Activated CD8-positive, alpha-beta memory T cell treated with anti-CD3 and anti-CD28 coated beads, Interleukin-2, amount 50 U/mL, for 48 hours (primary cell): ENCODE measurements around the gene MBD5.

Experiments
- DNase-seq: peaks from one replicate; pipeline ENCODE4 v3.0.0-alpha.2; 2020

The MBD5 gene

GRCh38 chr2:148124271-148124670 is 103.4 kb downstream of the MBD5 start:
- DNase-seq, result no peak

DNA sequence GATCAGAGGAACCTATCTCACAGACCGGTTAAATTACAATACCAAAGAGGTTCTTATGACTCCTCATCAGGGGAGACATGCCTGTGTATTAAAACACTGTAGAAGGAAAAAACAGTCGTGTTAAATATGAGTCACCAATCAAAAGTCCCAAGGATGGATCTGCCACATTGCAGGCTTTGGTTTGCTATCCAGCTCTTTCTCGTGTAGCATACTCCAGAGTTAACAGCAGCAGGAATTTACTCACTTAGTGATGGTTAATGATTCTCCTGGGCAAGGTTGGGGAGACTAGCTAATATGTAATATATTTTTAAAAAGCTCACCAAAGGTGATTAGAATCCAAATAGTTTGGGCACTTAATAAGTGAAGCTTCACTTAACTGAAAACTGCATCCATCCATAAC is 109.7 kb downstream of the MBD5 start:
- DNase-seq, result no peak

GRCh38 chr2:148132412-148132811 is 111.5 kb downstream of the MBD5 start:
- DNase-seq, result no peak

- no peak for DNase-seq
These were observed 114.8 kb downstream of the MBD5 start for GRCh38 chr2:148135705-148136104.

GRCh38 chr2:148136441-148136840 is 115.5 kb downstream of the MBD5 start:
- DNase-seq, result no peak

GRCh38 chr2:148161909-148162435 is 141.1 kb downstream of the MBD5 start:
- DNase-seq, result no peak

DNA sequence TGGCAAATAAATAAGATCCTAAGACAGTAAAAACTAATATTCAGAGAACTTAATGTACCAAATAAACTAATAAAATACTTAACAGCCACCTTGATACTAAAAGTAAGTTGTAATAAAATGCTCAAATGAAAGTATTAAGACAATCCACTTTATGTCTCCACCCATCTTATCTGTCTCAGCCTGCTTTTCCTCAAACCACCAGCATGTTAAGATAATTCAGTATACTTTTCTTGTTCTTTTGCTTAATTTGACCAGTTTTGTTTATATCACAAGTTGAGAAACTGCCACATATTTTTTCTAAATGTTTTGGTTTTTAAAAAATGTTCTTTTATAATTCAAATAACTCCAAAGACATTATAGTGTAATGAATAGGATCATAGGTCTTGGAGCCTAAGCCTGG is 142.0 kb downstream of the MBD5 start:
- no peak for DNase-seq

DNA sequence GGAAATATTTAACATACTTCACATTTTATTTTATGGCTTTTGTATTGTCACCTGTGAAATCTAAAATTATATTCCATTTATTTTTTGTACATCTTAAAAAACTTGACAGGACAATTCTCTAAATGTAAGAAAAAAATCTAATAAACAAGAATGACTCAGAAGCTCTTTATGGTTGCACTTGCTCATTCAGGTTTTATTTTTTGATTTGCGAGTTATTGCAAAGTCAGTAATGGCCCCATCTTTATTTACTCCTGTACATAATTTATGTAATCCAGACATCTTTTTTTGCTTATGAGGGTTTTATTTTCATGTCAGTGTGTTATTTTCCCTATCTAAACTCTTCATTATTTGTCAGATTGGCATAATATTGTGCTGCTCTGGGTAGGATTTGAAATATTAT is 145.1 kb downstream of the MBD5 start:
- no peak for DNase-seq

DNA sequence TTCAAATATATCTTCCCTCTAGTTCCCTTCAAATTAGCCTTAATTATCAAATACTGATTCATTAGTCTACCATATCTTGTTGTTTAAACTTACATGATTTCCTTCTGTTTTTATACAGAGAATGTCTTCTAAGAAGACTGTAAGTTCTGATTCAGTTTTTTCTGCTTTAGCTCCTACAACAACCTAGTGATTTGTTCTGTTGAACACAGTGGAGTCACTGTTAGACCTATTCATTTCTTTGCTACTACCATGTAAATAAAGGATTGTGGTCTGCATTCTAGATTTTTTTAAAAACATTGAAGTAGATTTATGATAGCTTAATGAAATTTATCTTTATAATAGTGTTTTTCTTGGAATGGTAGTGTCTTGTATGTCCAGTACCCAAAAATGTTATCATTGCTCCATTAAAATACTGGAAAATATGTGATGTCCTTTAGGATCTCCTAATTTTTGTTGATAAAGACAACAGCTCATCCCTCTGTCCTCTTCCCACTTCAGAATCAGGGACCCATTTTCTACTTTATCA is 146.4 kb downstream of the MBD5 start:
- DNase-seq, result no peak

GRCh38 chr2:148167855-148168254 is 147.0 kb downstream of the MBD5 start:
- DNase-seq, result no peak

DNA sequence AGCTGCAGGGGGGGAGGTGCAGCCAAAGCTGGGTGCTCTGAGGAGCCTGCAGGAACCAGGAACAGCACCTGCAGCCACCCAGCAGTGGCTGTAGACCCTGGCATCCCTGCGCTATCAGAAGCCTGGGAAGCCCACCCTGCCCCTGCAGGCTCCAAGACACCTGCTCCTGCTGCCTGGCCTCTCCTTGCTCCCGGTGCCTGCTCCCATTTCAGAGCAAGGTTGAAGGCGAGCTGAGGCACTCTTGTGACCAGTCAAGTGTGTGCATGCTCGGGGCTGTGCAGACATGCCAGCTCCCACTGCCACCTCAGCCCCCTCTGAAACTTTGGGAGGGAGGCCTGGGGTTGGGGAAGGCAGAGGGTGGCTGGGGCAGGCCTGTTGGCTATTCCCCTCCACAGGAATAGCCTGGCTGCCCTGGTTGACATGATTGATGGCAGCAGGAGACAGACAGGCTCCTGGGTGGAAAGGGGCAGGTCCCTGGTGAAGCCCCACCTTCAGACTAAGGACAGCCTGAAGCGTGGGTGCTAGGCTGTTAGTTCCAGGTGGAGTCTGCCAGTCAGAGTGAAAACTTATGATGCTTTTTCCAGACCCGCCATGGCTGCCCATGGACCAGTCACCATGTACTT is 151.4 kb downstream of the MBD5 start:
- DNase-seq, result no peak

GRCh38 chr2:148173168-148173567 is 152.3 kb downstream of the MBD5 start:
- DNase-seq, result no peak

DNA sequence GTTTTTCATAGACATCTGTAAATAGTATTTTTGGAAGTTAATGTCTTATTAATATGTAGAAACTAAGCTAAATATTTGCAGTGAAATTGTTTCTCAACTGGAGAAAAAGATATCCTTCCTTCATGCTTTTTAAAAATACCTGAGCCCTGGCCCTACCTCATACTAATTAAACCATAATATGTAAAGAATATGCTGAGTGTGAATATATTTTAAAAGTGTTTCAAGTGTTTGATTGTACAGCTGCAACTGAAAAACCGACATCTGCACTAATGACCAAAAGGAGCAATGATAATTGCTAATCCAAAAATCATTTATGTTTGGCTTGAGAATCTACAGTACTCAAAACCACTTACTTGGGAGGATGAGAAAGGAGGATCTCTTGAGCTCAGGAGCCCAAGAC is 156.7 kb downstream of the MBD5 start:
- DNase-seq, result no peak

GRCh38 chr2:148179724-148180123 is 158.8 kb downstream of the MBD5 start:
- no peak for DNase-seq

GRCh38 chr2:148184976-148185375 is 164.1 kb downstream of the MBD5 start:
- no peak for DNase-seq

- no peak for DNase-seq
These were observed 174.0 kb downstream of the MBD5 start for GRCh38 chr2:148194882-148195281.

DNA sequence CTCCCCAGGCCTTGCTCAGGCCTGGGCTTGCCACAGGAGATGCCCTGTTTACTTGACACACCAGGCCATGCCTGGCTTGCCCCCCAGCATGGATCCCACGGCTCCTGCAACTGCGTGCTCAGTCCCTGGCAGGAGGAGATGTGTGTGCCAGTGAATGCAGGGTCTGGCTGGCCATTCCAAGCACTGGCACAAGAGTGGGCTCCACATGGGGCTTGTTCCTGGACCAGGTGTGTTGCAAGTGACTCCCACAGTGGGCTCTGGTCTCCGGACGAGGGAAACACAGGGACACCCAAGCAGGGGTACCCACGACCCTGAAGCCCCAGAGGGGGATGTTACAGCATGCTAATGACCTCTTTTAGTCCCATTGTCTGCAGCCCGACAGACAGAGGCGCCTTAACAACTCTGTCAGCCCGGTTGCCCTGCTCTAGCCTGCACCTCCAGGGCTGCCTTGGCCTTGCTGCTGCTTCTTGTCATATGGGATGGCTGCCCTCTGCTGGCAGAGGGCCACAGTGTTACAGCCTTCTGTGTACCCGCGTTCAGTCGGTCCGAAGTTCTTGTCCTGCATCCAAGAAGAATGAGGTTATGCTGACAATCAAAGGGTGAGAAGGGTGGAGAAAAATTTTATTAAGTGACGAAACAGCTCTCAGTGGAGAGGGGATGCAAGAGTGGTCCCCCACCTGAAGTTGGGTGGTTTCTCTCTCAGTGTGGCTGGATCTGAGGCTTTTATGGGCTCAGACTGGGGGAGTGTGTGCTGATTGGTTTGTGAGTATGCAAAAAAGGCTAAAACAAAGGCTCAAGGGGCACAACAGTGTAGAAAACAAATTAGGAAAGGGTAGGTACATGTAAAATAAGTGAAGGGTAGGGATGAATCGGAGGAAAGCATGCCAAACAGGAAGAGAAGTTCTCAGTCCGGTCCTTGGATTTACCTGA is 180.4 kb downstream of the MBD5 start:
- peak; percentile 58 for DNase-seq

GRCh38 chr2:148202237-148202636 is 181.3 kb downstream of the MBD5 start:
- DNase-seq, result no peak

DNA sequence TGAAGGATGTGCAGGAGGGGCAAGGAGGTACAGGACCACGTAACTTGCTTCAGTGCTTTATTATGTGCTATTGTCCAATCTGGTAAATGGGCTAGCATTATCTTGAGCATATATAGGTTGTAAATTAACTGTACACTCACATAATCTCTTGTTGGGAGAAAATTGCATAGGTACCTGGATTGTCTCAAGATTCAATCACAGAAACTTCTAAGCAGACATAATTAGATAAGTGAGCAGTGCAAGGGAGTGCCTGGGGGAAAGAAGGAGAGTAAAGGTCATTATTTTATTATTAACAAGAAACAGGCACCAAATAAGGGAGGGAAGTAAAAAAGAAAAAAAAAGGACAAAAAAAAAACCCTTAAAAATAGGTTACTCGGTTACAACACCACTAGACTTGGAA is 186.2 kb downstream of the MBD5 start:
- no peak for DNase-seq

GRCh38 chr2:148209603-148210002 is 188.7 kb downstream of the MBD5 start:
- DNase-seq, result no peak

- DNase-seq, result no peak
These were observed 197.6 kb downstream of the MBD5 start for GRCh38 chr2:148218326-148219075.

- DNase-seq, result no peak
These were observed 200.3 kb downstream of the MBD5 start for GRCh38 chr2:148221166-148221565.

- no peak for DNase-seq
These were observed 201.0 kb downstream of the MBD5 start for GRCh38 chr2:148221926-148222325.
